ENCODE measurements around the gene KCNJ3.

- TF ChIP-seq CTCF (IDR thresholded peaks at IDR 0.05; ENCODE audit: low read depth, low read length): no peak
- TF ChIP-seq EZH2phosphoT487 (IDR thresholded peaks at IDR 0.05; ENCODE audit: low read depth): no peak
Observed at GRCh38 chr2:154710078-154710477, 11.6 kb downstream of the KCNJ3 start.
